COR-L47 (cell line): ENCODE results near the gene DGCR8.
"Not testable (repeated sequence)": the region's sequence is repeated elsewhere in the genome, so short reads cannot be mapped to it uniquely, and the experiment has no call there.

Experiments used
- DNase-seq: peaks from one replicate; lab custom pipeline; 2025; lab: John Stamatoyannopoulos, UW

The DGCR8 gene

DNA sequence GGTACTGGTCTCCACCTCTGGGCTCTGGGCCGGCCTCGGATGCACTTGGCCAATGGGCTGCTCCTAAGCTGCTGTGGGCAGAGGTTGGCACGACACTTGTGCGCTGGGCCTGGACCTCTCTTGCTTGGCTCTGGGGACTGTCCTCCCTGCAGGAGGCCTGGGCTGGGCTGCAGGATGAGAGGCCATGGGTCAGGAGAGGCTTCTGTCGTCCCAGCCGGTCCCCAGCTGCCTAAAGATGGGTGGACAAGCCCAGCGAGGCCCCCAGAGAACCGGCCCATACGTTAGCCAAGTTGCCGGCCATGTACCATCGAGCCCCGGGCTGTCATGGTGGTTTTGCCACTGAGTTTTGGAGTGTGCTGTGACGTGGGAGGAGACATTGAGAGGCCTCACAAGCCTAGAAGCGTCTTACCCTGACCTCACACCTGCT lies 72.4 kb downstream of the DGCR8 start:
- no peak for DNase-seq

DNA sequence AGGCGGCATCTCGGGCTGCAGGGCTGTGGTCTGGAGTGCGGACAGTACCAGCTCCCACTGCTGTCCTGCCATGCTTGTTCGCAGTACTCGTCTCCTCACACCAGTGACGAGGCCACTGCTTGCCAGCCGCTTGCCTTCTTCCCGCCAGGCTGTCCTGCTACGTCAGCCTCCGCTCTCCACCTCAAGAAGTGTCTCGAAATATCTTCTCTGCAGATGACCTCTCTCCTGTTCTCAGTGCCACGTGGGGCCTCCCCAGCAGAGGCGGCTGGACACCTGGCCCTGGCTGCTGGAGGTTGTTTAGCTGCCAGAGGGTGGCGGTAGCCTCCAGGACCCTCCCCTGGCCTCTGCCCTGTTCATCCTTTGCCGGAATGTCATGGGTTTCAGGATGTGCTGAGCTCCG lies 73.9 kb downstream of the DGCR8 start:
- no peak for DNase-seq

DNA sequence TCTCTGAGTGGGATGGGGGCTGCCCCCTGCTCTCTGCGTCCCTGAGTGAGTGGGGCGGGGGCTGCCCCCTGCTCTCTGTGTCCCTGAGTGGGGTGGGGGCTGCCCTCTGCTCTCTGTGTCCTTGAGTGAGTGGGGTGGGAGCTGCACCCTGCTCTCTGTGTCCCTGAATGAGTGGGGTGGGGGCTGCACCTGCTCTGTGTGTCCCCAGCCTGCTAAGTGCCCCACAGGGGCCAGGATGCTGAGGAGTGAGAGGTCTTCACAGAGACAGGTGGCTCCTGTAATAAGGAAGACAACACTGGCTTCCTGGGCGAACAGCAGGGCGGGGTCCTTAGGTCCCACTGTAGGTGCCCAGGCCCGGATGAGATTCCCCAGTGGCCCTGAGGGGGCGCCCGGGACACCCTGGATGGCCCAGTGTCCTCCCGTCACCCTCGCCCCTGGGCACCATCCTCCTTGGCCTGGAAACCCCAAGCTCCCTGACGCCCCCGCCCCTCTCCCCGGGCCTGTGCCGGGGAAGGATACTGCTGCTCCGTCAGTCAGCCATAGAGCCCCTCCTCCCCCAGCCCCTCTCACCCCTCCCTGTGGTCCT lies 74.7 kb downstream of the DGCR8 start:
- DNase-seq = peak; percentile 54

DNA sequence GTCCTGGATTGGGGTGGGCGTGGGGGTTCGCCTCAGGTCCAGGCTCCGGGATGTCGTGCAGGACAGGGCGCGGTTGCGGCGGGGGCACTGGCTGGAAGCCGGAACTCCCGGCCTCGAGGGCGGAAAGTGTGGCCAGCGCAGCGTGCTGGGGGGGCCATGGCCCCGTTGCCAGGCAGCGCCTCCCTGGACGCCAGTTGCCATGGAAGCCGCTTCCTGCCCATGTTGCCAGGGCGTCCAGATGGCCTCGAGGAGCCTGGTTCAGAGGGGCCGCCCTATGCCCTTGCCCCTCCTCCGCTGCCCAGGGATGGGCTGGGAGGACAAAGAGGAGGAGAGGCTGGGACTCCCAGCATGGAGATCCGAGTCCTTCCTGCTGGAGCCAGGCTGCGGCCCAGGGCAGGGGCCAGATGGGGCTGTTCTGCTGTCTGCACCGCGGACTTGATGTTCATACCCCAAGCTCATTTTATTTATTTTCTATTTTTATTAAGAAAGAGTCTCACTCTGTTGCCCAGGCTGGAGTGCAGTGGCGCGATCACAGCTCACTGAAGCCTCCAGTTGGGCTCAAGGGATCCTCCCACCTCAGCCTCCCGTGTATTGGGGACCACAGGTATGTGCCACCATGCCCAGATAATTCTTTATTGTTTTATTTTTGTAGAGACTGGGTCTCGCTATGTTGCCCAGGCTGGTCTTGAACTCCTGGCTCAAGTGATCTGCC lies 75.4 kb downstream of the DGCR8 start:
- peak; percentile 88 for DNase-seq

DNA sequence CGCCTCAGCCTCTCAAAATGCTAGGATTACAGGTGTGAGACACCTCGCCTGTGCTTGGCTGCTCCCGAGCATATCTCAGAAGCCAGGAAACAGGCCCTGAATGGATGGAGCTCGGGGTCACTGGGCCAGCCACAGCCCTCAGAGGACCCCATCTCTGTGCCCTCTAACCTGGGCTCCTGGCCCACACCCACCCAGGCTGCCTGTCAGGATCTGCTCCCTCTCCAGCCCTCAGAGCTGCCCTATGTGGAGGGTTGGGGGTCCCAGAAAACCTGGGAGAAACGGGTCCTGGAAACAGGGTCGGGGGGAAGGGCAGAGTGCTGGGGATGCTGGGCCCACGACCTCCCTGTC lies 76.0 kb downstream of the DGCR8 start:
- DNase-seq = no peak

DNA sequence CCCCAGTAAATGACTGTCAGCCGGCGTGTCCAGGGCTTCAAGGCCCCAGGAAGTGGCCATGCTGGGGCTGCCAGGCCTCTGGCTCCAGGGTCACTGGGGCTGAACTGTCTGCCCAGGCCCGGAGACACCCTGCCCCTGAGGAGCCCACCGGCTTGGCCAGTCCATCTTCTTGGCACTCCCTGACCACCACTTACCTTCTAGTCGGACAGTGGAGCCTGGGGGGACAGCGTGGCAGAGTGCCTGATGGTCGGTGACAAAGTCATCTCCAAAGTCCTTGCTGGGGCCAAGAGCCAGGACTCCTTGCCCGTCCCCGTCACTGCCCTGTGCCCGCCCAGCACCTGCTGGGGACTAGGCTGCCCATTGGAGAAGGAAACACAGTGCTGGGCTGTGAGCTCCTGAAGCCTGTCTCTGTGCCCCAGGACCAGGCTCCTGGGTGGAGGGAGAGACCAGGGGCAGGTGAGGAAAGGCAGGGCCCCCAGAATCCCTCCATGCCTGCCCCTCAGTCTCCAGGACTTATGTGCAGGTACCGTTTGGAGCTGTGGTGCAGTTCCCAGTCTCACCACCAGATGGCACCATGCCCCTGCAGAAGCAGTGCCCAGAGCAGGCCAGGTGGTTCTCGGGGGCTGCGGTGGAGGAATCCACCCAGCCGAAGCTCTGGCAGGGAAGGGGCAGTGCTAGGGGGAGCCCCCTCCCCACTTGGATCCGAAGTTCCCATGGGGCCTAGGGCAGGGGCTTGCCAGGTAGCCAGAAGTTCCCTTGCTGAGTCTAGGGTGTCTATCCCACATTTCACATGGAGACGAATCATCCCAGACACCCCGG lies 76.8 kb downstream of the DGCR8 start:
- peak; percentile 63 for DNase-seq

DNA sequence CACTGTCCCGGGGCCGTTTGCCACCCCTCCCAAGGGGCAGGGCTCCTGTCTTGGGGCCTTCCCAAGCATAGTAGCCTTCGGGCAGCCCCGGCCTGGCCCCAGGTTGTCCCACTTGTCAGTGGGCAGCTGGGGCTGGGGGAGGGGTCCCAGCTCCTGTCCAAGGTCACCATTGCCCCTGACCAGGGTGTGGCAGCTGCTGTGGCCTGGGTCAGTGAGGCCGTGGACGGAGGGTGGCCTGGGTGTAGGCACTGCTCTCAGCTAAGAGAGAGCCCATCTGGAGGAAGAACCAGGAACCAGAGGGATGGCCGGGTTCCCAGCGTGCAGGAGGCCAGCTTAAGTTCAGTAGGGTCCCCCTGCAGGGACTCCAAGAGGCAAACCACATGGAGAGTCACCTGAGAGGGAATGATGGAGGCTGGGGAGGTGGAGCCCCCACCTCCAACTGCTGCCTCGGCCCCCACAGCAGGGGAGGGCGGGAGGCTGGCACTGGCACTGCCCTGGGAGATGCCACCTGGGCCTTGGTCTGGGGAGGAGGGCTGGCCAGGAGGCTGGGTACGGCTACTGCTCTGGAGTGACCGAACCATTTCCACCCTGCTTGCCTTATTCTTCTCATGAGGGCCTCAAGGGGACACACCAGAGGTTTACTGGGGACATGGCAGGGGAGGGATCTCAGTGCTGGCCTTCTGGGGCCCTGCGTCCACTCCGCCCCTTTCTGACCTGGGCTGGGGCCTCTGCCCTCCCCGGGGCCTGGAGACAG lies 77.6 kb downstream of the DGCR8 start:
- no peak for DNase-seq

DNA sequence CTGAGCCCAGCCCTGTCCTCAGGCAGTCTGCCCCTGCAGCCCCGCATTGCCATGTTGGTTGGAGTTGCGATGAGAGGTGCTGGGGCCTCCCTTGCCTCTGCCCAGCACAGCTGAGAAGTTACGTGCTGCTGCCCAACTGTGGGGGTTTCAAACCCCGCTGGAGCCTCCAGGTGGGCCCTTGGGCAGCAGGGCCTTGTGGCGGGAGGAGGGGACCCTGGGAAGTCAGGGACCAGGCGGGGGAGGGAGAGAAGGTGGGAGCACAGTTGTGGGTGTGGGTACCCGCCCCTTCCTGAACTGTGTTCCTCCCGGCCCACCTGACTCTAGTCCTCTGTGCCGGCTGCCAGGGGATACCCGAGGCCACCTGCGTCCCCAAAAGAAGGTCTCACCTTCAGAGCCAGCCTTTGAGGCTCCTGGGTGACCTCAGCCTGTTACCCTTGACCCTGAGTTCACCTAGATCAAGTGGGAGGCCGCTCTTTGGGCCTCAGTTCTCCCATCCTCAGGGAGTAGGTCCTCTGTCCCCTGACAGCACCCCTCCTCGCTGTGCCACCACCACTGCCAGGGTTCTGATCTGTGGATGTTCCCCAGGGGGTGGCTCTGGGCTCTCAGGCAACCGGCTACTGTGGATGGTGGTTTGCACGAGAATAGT lies 78.5 kb downstream of the DGCR8 start:
- DNase-seq = no peak

DNA sequence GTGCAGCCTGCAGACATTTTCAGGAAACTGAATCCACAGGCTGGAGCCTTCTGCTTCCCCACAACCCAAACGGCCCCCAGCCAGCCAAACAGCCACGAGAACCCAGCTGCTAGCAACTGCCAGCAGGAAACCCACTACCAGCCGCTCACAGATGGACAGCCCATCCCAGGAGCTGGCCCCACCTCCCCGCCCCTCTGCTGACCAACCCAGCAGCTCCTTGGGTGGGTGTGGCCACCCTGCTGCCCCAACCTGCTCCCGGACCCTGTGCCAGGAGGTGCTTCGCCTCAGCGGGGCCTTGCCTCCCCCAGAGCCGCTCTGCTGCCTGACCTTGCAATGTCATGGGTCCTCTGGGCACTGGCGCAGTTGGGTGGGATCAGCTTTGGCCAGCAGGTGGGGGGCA lies 79.0 kb downstream of the DGCR8 start:
- DNase-seq = no peak

DNA sequence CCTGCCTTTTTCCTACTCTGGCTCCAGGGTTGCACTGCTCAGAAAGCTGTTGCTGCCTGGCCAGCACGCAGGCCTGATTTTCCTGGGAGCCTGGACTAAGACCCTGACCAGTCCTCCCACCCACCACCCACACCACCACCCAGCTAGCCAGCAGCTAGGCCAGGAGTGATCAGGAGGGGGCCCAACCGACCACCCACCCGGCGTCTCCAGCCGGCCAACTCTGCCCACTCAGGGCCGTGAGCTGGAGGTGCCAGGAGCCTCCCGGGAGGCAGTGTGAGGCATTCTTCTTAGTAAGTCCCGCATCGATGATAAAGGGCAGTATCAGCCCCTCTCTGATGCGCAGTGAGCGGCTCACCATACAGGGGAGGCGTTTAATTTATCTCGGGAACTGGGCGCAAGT lies 79.5 kb downstream of the DGCR8 start:
- DNase-seq = not testable (repeated sequence)

DNA sequence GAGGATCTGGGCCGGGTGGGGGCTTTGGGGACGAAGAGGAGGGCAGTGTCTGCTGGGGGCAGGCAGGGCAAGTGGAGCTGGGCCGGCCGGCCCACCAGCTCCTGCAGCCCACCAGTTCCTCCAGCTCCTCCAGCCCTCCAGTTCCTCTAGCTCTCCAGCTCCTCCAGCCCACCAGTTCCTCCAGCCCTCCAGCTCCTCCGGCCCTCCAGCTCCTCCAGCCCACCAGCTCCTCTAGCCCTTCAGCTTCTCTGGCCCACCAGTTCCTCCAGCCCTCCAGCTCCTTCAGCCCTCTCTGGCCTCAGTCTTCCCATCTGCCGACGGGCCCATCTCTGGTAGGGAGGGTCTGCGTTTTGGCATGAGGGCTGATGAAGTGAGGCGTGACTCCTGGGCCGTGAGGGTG lies 80.0 kb downstream of the DGCR8 start:
- no peak for DNase-seq
